Forelimb muscle (tissue), 1 donor: ENCODE measurements around the gene PEAK3. TPM values are rescaled to one million over a fixed set of nuclear protein-coding genes. Genes with fewer than 3 reads are reported as not detected.

Source experiments
- DNase-seq: peaks from one replicate; pipeline ENCODE4 v3.0.0-alpha.2; 2013; ENCODE audit warnings: low read depth
- polyA plus RNA-seq: library from polyadenylated mRNA; unstranded; fragments of 120-200 nt; gene quantifications from one replicate; pipeline ENCODE4 v1.2.1, GENCODE V29; 2013; ENCODE audit not compliant: insufficient read length

The PEAK3 gene
- polyA plus RNA-seq, 1 donor: 0.05 TPM

- no peak for DNase-seq
Observed at GRCh38 chr19:2237051-2237868, 44.7 kb downstream of the PEAK3 start.

GRCh38 chr19:2236314-2237050 is 45.5 kb downstream of the PEAK3 start, which contains the start of the genes PLEKHJ1 and SF3A2:
Gene PLEKHJ1 (minus strand): TSS chr19:2236329. CDS start chr19:2236248, 81 bp downstream.
Gene SF3A2 (plus strand): TSS chr19:2236824. CDS start chr19:2243419, 6,595 bp downstream.
- peak; percentile 95 for DNase-seq

- no peak for DNase-seq
Observed at GRCh38 chr19:2236064-2236313, 46.0 kb downstream of the PEAK3 start.

- DNase-seq: no peak
Observed at GRCh38 chr19:2235381-2236063, 46.5 kb downstream of the PEAK3 start.

GRCh38 chr19:2234996-2235380 is 47.0 kb downstream of the PEAK3 start:
- DNase-seq: no peak

GRCh38 chr19:2233601-2234280 is 48.2 kb downstream of the PEAK3 start:
- no peak for DNase-seq

GRCh38 chr19:2232286-2233151 is 49.5 kb downstream of the PEAK3 start:
- no peak for DNase-seq

- DNase-seq: no peak
Observed at GRCh38 chr19:2231621-2232221, 50.3 kb downstream of the PEAK3 start.

- no peak for DNase-seq
Observed at GRCh38 chr19:2230807-2231533, 51.0 kb downstream of the PEAK3 start.

GRCh38 chr19:2230033-2230531 is 51.9 kb downstream of the PEAK3 start:
- no peak for DNase-seq

GRCh38 chr19:2229103-2230032 is 52.6 kb downstream of the PEAK3 start:
- DNase-seq: no peak

GRCh38 chr19:2228157-2229030 is 53.6 kb downstream of the PEAK3 start:
- no peak for DNase-seq

- DNase-seq: no peak
Observed at GRCh38 chr19:2227415-2228156, 54.4 kb downstream of the PEAK3 start.

- no peak for DNase-seq
Observed at GRCh38 chr19:2226840-2227360, 55.1 kb downstream of the PEAK3 start.

- DNase-seq: no peak
Observed at GRCh38 chr19:2226051-2226839, 55.7 kb downstream of the PEAK3 start.
